Measurements from ENCODE around the gene TNP2. TPM values are rescaled to one million over a fixed set of nuclear protein-coding genes. Genes with fewer than 3 reads are reported as not detected.
A peak's percentile ranks its signal among the peaks of the same experiment; 100 is the strongest.

TNP2 gene
- total RNA-seq, 2 experiments from 2014 or later: not detected

- peak overlapping the region; percentile 97 for H3K4me3 Mint-ChIP-seq
- peaks cover 45% of the 10 kb centered on the region for H3K4me1 Mint-ChIP-seq (ENCODE audit: low read depth)
- DNase-seq: peak; percentile 85
- CTCF ChIA-PET: interaction anchor here (0.8 to 6.5 kb wide), 12 partner anchors 17 to 302 kb away, joined by 3 to 56 read pairs (median 4); no protein-coding TSS in a partner anchor
- H3K36me3 Mint-ChIP-seq (ENCODE audit: low read depth): peaks cover 78% of the 10 kb centered on the region
- peak overlapping the region; percentile 93 for H3K27ac Mint-ChIP-seq
- ATAC-seq: peak; percentile 0
- POLR2A ChIA-PET: interaction anchor here (0.5 to 8.0 kb wide), 30 partner anchors 9 to 287 kb away, joined by 3 to 123 read pairs (median 4); no protein-coding TSS in a partner anchor
- H3K27me3 Mint-ChIP-seq (ENCODE audit: low read depth): no peaks in the 10 kb centered on the region
- no peaks in the 10 kb centered on the region for H3K9me3 Mint-ChIP-seq (ENCODE audit: insufficient read depth)
Measured at GRCh38 chr16:11251525-11252481, 17.3 kb downstream of the TNP2 start.

- H3K27ac Mint-ChIP-seq: peak overlapping the region; percentile 93
Measured at GRCh38 chr16:11250786-11251524, 18.2 kb downstream of the TNP2 start.

GRCh38 chr16:11250091-11250785 is 18.9 kb downstream of the TNP2 start:
- Mint-ChIP-seq H3K4me3 (peak overlapping the region; percentile 29), H3K4me1 (ENCODE audit: low read depth) (peaks cover 58% of the 10 kb centered on the region), H3K27ac (peak overlapping the region; percentile 64), H3K27me3 (ENCODE audit: low read depth) (no peaks in the 10 kb centered on the region), H3K36me3 (ENCODE audit: low read depth) (peaks cover 89% of the 10 kb centered on the region), H3K9me3 (ENCODE audit: insufficient read depth) (no peaks in the 10 kb centered on the region)
- DNase-seq (peak; percentile 50), ATAC-seq (no peak)
- ChIA-PET POLR2A (interaction anchor here (3.6 to 4.2 kb wide), 2 partner anchors 10 to 17 kb away, joined by 15 to 20 read pairs; no protein-coding TSS in a partner anchor), CTCF (no interaction called here)

More at GRCh38 chr16:11250786-11251524, 18.2 kb downstream of the TNP2 start:
- ChIA-PET CTCF (interaction anchor here (1.2 to 6.5 kb wide), 5 partner anchors 17 to 287 kb away, joined by 4 to 56 read pairs (median 13); no protein-coding TSS in a partner anchor), POLR2A (interaction anchor here (0.5 to 8.0 kb wide), 17 partner anchors 9 to 286 kb away, joined by 3 to 123 read pairs (median 7); no protein-coding TSS in a partner anchor)
- DNase-seq: no peak
- Mint-ChIP-seq H3K27me3 (ENCODE audit: low read depth) (no peaks in the 10 kb centered on the region), H3K4me3 (peak overlapping the region; percentile 97), H3K9me3 (ENCODE audit: insufficient read depth) (no peaks in the 10 kb centered on the region), H3K36me3 (ENCODE audit: low read depth) (peaks cover 83% of the 10 kb centered on the region), H3K4me1 (ENCODE audit: low read depth) (peaks cover 51% of the 10 kb centered on the region)
- ATAC-seq: no peak

GRCh38 chr16:11249233-11250061 is 19.7 kb downstream of the TNP2 start:
- CTCF ChIA-PET: no interaction called here
- H3K4me3 Mint-ChIP-seq: peak overlapping the region; percentile 28
- no peaks in the 10 kb centered on the region for H3K9me3 Mint-ChIP-seq (ENCODE audit: insufficient read depth)
- peaks cover 65% of the 10 kb centered on the region for H3K4me1 Mint-ChIP-seq (ENCODE audit: low read depth)
- H3K27me3 Mint-ChIP-seq (ENCODE audit: low read depth): no peaks in the 10 kb centered on the region
- peaks cover 86% of the 10 kb centered on the region for H3K36me3 Mint-ChIP-seq (ENCODE audit: low read depth)
- POLR2A ChIA-PET: interaction anchor here (2.2 to 4.2 kb wide), 3 partner anchors 9 to 25 kb away, joined by 9 to 20 read pairs (median 15); no protein-coding TSS in a partner anchor
- H3K27ac Mint-ChIP-seq: peak overlapping the region; percentile 73
- DNase-seq (peak; percentile 35), ATAC-seq (no peak)

GRCh38 chr16:11248133-11248532 is 21.0 kb downstream of the TNP2 start:
- CTCF ChIA-PET: interaction anchor here (1.1 to 3.0 kb wide), 6 partner anchors 8 to 280 kb away, joined by 3 to 9 read pairs (median 4); partner anchors contain the start of gene SOCS1
- ATAC-seq (no peak), DNase-seq (no peak)
- H3K27me3 Mint-ChIP-seq (ENCODE audit: low read depth): no peaks in the 10 kb centered on the region
- peaks cover 74% of the 10 kb centered on the region for H3K36me3 Mint-ChIP-seq (ENCODE audit: low read depth)
- H3K4me3 Mint-ChIP-seq: no peak overlapping the region
- peaks cover 65% of the 10 kb centered on the region for H3K4me1 Mint-ChIP-seq (ENCODE audit: low read depth)
- H3K9me3 Mint-ChIP-seq (ENCODE audit: insufficient read depth): no peaks in the 10 kb centered on the region
- POLR2A ChIA-PET: interaction anchor here (0.9 to 4.2 kb wide), 6 partner anchors 15 to 297 kb away, joined by 3 to 20 read pairs (median 6); no protein-coding TSS in a partner anchor
- peak overlapping the region; percentile 40 for H3K27ac Mint-ChIP-seq

- Mint-ChIP-seq H3K36me3 (ENCODE audit: low read depth) (peaks cover 54% of the 10 kb centered on the region), H3K4me3 (no peak overlapping the region), H3K4me1 (ENCODE audit: low read depth) (peaks cover 51% of the 10 kb centered on the region), H3K27ac (peak overlapping the region; percentile 58), H3K27me3 (ENCODE audit: low read depth) (no peaks in the 10 kb centered on the region), H3K9me3 (ENCODE audit: insufficient read depth) (no peaks in the 10 kb centered on the region)
- DNase-seq: peak; percentile 62
- CTCF ChIA-PET: interaction anchor here (1.0 to 3.0 kb wide), 6 partner anchors 8 to 281 kb away, joined by 3 to 9 read pairs (median 5); partner anchors contain the start of gene SOCS1
- peak; percentile 41 for ATAC-seq
- POLR2A ChIA-PET: interaction anchor here (0.6 to 4.2 kb wide), 10 partner anchors 8 to 154 kb away, joined by 3 to 20 read pairs (median 4); partner anchors contain the start of gene SOCS1
Measured at GRCh38 chr16:11245988-11246387, 23.1 kb downstream of the TNP2 start.

- no peak for ATAC-seq
- ChIA-PET CTCF (interaction anchor here (2.3 to 3.0 kb wide), 3 partner anchors 11 to 280 kb away, joined by 6 to 9 read pairs (median 7); partner anchors contain the start of gene SOCS1), POLR2A (interaction anchor here (0.7 to 2.1 kb wide), 6 partner anchors 9 to 142 kb away, joined by 3 to 7 read pairs (median 6); partner anchors contain the start of gene SOCS1)
- DNase-seq: no peak
- Mint-ChIP-seq H3K4me1 (ENCODE audit: low read depth) (peaks cover 45% of the 10 kb centered on the region), H3K4me3 (peak overlapping the region; percentile 6), H3K36me3 (ENCODE audit: low read depth) (peaks cover 47% of the 10 kb centered on the region), H3K9me3 (ENCODE audit: insufficient read depth) (no peaks in the 10 kb centered on the region), H3K27me3 (ENCODE audit: low read depth) (no peaks in the 10 kb centered on the region), H3K27ac (peak overlapping the region; percentile 67)
Measured at GRCh38 chr16:11245222-11245737, 23.8 kb downstream of the TNP2 start.

GRCh38 chr16:11242658-11243057 is 26.5 kb downstream of the TNP2 start:
- CTCF ChIA-PET: interaction anchor here (0.6 kb wide), 1 partner anchor 191 kb away, joined by 3 read pairs; no protein-coding TSS in a partner anchor
- Mint-ChIP-seq H3K4me3 (no peak overlapping the region), H3K9me3 (ENCODE audit: insufficient read depth) (no peaks in the 10 kb centered on the region), H3K27me3 (ENCODE audit: low read depth) (no peaks in the 10 kb centered on the region), H3K4me1 (ENCODE audit: low read depth) (peaks cover 29% of the 10 kb centered on the region), H3K27ac (no peak overlapping the region), H3K36me3 (ENCODE audit: low read depth) (peaks cover 24% of the 10 kb centered on the region)
- POLR2A ChIA-PET: interaction anchor here (1.0 to 3.8 kb wide), 3 partner anchors 9 to 18 kb away, joined by 3 to 15 read pairs (median 3); no protein-coding TSS in a partner anchor
- DNase-seq (no peak), ATAC-seq (no peak)

GRCh38 chr16:11241480-11242204 is 27.5 kb downstream of the TNP2 start:
- Mint-ChIP-seq H3K36me3 (ENCODE audit: low read depth) (peaks cover 16% of the 10 kb centered on the region), H3K9me3 (ENCODE audit: insufficient read depth) (no peaks in the 10 kb centered on the region), H3K27ac (no peak overlapping the region), H3K4me3 (no peak overlapping the region), H3K4me1 (ENCODE audit: low read depth) (peaks cover 27% of the 10 kb centered on the region), H3K27me3 (ENCODE audit: low read depth) (no peaks in the 10 kb centered on the region)
- POLR2A ChIA-PET: interaction anchor here (1.0 to 3.8 kb wide), 4 partner anchors 10 to 17 kb away, joined by 3 to 15 read pairs (median 10); no protein-coding TSS in a partner anchor
- ATAC-seq (no peak), DNase-seq (no peak)
- CTCF ChIA-PET: interaction anchor here (1.2 to 1.3 kb wide), 3 partner anchors 9 to 287 kb away, joined by 3 to 5 read pairs (median 4); no protein-coding TSS in a partner anchor

Data from activated CD8-positive, alpha-beta T cell treated with anti-CD3 and anti-CD28 coated beads, Interleukin-2, amount 10 ng/mL, durations not matched to agents 7 days and 5 days (primary cell).